DMS114 treated with DMSO at 0.1 percent for 48 hours (cell line): ENCODE data around the gene CCDC66.

Experiments
- DNase-seq: peaks from one replicate; lab custom pipeline; 2025; ENCODE audit not compliant: unreplicated experiment; lab: John Stamatoyannopoulos, UW

Gene CCDC66

GRCh38 chr3:56621681-56622080 is 64.7 kb downstream of the CCDC66 start:
- no peak for DNase-seq

GRCh38 chr3:56622381-56622780 is 65.4 kb downstream of the CCDC66 start:
- no peak for DNase-seq

- DNase-seq, result no peak
Observed at GRCh38 chr3:56624725-56625124, 67.8 kb downstream of the CCDC66 start.

GRCh38 chr3:56629047-56629446 is 72.1 kb downstream of the CCDC66 start:
- no peak for DNase-seq

GRCh38 chr3:56629451-56629850 is 72.5 kb downstream of the CCDC66 start:
- DNase-seq, result no peak

- DNase-seq, result no peak
Observed at GRCh38 chr3:56630966-56631365, 74.0 kb downstream of the CCDC66 start.

GRCh38 chr3:56633181-56633580 is 76.2 kb downstream of the CCDC66 start:
- no peak for DNase-seq

- no peak for DNase-seq
Observed at GRCh38 chr3:56633602-56634535, 76.9 kb downstream of the CCDC66 start.

GRCh38 chr3:56645407-56645806 is 88.4 kb downstream of the CCDC66 start:
- no peak for DNase-seq

- no peak for DNase-seq
Observed at GRCh38 chr3:56654460-56654859, 97.5 kb downstream of the CCDC66 start.

- no peak for DNase-seq
Observed at GRCh38 chr3:56655709-56656108, 98.7 kb downstream of the CCDC66 start.

GRCh38 chr3:56664823-56665222 is 107.8 kb downstream of the CCDC66 start:
- DNase-seq, result no peak

- no peak for DNase-seq
Observed at GRCh38 chr3:56667973-56668579, 111.1 kb downstream of the CCDC66 start.
